DND-41 (cell line): ENCODE measurements around the gene INO80E.
A peak's percentile ranks its signal among the peaks of the same experiment; 100 is the strongest.
"Not testable (repeated sequence)": the region's sequence is repeated elsewhere in the genome, so short reads cannot be mapped to it uniquely, and the experiment has no call there.

Experiments
- ATAC-seq: fragments of 200-7000 bp; cut with Tn5 transposase; 3 replicates; pipeline ENCODE4 v1.9.1; 2021; ENCODE audit warnings: low read depth; ENCODE audit not compliant: insufficient read depth
- DNase-seq: peaks from one replicate; pipeline ENCODE4 v3.0.0-alpha.2; 2020
- H2AFZ ChIP-seq: 2 replicates; pipeline ENCODE4 v1.6.0; 2012; ENCODE audit warnings: low read depth, low read length
- H3K27ac ChIP-seq: 2 replicates; pipeline ENCODE4 v1.5.1; 2012; ENCODE audit warnings: low read length, inconsistent platforms
- H3K27me3 ChIP-seq: fragments of 200-600 bp; sonication (generic); 2 replicates; pipeline ENCODE4 v1.6.0; 2012; ENCODE audit warnings: low read length, mild to moderate bottlenecking, inconsistent platforms; ENCODE audit not compliant: insufficient read depth, poor library complexity
- H3K36me3 ChIP-seq: 2 replicates; pipeline ENCODE4 v1.5.1; 2012; ENCODE audit warnings: low read length, inconsistent platforms; ENCODE audit not compliant: insufficient read depth
- H3K4me1 ChIP-seq: 2 replicates; pipeline ENCODE4 v1.5.1; 2012; ENCODE audit warnings: mild to moderate bottlenecking, low read length; ENCODE audit not compliant: insufficient read depth
- H3K4me2 ChIP-seq: 2 replicates; pipeline ENCODE4 v1.6.0; 2012; ENCODE audit warnings: mild to moderate bottlenecking, moderate library complexity, low read length, inconsistent platforms; ENCODE audit not compliant: insufficient read depth
- H3K4me3 ChIP-seq, 2 experiments: fragments of 200-600 bp in 1 of 2; shearing (Covaris generic) in 1 of 2; 2 replicates each; pipeline ENCODE4 v1.5.1; 2012 to 2016; ENCODE audit warnings: inconsistent platforms in 2 of 2, low read length in 2 of 2, mild to moderate bottlenecking in 2 of 2, low read depth in 1 of 2, moderate library complexity in 1 of 2
- H3K79me2 ChIP-seq: 2 replicates; pipeline ENCODE4 v1.6.0; 2012; ENCODE audit warnings: low read length, inconsistent platforms; ENCODE audit not compliant: insufficient read depth
- H3K9ac ChIP-seq: 2 replicates; pipeline ENCODE4 v1.6.0; 2012; ENCODE audit warnings: low read depth, mild to moderate bottlenecking, inconsistent platforms, low read length, moderate library complexity
- H3K9me3 ChIP-seq: 2 replicates; pipeline ENCODE4 v1.5.1; 2012; ENCODE audit warnings: low read length, moderate library complexity, mild to moderate bottlenecking, inconsistent platforms; ENCODE audit not compliant: insufficient read depth, severe bottlenecking
- H4K20me1 ChIP-seq: 2 replicates; pipeline ENCODE4 v1.6.0; 2012; ENCODE audit warnings: low read length; ENCODE audit not compliant: insufficient read depth
- EZH2 ChIP-seq: IDR thresholded peaks from 3 replicates; pipeline ENCODE4 v1.6.1; 2012; ENCODE audit warnings: borderline replicate concordance, low read depth, mild to moderate bottlenecking, moderate library complexity, low read length, inconsistent platforms; ENCODE audit not compliant: severe bottlenecking
- TF ChIP-seq, protein P1 (sequence below): IDR thresholded peaks from 2 replicates; pipeline ENCODE4 v1.5.1; 2012; ENCODE audit warnings: borderline replicate concordance, low read length, moderate library complexity, mild to moderate bottlenecking; ENCODE audit not compliant: poor library complexity, severe bottlenecking; ENCODE audit errors: extremely low read depth

INO80E gene

DNA sequence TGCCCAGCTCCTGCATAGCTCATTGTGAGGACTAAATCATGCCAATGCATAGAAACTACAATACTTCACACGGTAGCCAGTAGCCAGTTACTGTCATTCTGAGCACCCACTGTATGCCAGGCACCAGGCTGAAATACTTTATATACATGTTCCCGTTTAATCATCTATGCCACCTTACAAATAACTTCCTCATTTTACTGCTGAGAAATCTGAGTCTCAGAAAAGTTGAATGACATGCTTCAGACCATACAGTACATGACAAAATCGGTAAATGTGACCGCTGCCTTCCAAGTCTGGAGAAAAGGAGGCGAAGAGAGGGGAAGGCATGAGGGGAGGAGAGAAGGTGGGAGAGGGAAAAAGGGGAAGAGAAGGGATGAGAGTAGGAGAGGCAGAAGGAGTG is 44.2 kb downstream of the INO80E start:
- Histone ChIP-seq H3K9me3 (no peaks in the 10 kb centered on the region), H4K20me1 (no peaks in the 10 kb centered on the region), H3K4me3 (no peak overlapping the region), H3K9ac (no peak overlapping the region), H2AFZ (no peak overlapping the region), H3K4me2 (no peak overlapping the region), H3K27ac (no peak overlapping the region), H3K4me1 (no peaks in the 10 kb centered on the region), H3K79me2 (no peaks in the 10 kb centered on the region), H3K27me3 (no peaks in the 10 kb centered on the region), H3K36me3 (no peaks in the 10 kb centered on the region)
- no peak for TF ChIP-seq EZH2
- TF ChIP-seq, protein P1, sequence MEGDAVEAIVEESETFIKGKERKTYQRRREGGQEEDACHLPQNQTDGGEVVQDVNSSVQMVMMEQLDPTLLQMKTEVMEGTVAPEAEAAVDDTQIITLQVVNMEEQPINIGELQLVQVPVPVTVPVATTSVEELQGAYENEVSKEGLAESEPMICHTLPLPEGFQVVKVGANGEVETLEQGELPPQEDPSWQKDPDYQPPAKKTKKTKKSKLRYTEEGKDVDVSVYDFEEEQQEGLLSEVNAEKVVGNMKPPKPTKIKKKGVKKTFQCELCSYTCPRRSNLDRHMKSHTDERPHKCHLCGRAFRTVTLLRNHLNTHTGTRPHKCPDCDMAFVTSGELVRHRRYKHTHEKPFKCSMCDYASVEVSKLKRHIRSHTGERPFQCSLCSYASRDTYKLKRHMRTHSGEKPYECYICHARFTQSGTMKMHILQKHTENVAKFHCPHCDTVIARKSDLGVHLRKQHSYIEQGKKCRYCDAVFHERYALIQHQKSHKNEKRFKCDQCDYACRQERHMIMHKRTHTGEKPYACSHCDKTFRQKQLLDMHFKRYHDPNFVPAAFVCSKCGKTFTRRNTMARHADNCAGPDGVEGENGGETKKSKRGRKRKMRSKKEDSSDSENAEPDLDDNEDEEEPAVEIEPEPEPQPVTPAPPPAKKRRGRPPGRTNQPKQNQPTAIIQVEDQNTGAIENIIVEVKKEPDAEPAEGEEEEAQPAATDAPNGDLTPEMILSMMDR = no peak
- DNase-seq (no peak), ATAC-seq (no peak)

DNA sequence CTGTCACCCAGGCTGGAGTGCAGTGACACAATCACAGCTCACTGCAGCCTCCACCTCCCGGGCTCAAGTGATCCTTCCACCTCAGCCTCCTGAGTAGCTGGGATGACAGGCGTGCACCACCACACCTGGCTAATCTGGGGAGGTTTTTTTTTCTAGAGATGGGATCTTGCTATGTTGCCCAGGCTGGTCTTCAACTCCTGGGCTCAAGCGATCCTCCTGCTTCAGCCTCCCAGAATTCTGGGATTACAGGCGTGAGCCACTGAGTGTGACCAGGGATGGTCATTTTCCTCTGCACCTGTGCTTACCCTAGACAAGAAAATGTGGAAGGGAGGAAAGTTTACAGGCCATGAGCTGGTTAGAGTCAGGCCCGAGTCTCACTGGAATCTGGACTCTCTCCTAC is 44.6 kb downstream of the INO80E start:
- not testable (repeated sequence) for H3K27me3 ChIP-seq, H3K9ac ChIP-seq, H3K4me2 ChIP-seq, H3K79me2 ChIP-seq, ATAC-seq, H3K4me1 ChIP-seq, H3K36me3 ChIP-seq, H4K20me1 ChIP-seq, H3K4me3 ChIP-seq, H3K9me3 ChIP-seq, H3K27ac ChIP-seq, DNase-seq, H2AFZ ChIP-seq

DNA sequence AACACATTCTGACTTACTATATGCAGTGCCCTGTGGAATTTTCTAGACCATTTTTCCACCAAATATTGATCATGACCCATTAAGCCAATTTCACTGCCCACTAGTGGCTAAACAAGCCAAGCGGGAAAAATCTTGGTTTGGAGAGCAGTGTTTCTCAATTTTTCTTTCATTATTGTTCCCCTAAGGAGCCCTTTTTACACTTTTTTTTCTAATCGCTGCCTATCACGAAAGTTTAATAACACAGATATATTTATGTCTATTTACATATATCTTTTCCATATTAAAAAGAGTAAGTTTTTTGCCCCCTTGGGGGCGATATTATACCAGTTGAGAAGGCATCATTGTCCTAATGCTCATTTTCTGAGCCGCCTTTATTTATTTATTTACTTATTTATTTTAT is 45.8 kb downstream of the INO80E start:
- no peak overlapping the region for H3K4me3 ChIP-seq
- no peak overlapping the region for H3K9ac ChIP-seq
- H3K79me2 ChIP-seq = no peaks in the 10 kb centered on the region
- no peak for ATAC-seq
- H4K20me1 ChIP-seq = no peaks in the 10 kb centered on the region
- no peak overlapping the region for H2AFZ ChIP-seq
- no peak for DNase-seq
- H3K9me3 ChIP-seq = no peaks in the 10 kb centered on the region
- no peaks in the 10 kb centered on the region for H3K4me1 ChIP-seq
- no peak for TF ChIP-seq EZH2
- TF ChIP-seq, protein P1 = peak; percentile 43
- H3K27me3 ChIP-seq = no peaks in the 10 kb centered on the region
- H3K4me2 ChIP-seq = no peak overlapping the region
- H3K36me3 ChIP-seq = no peaks in the 10 kb centered on the region
- H3K27ac ChIP-seq = no peak overlapping the region

DNA sequence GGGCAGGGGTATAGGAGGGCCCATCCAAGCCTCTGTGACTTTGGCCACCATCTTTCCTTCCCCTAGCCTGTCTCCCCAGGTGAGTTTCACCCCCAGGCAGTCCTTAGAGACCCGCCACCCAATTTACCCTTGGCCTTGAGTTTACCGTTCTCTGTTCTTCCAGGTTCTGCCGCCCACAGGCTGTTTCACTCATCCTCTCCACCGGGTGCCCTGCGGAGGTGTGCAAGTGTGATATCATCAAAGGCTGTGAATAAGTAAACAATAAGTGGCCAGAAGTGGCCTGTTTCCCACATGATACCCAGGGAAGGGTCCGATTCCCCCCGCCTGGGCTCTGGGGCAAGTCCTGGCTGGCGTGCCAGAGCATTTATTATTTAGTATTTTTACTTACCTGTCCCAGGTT is 50.1 kb downstream of the INO80E start:
- no peaks in the 10 kb centered on the region for H4K20me1 ChIP-seq
- H3K4me1 ChIP-seq = no peaks in the 10 kb centered on the region
- H3K79me2 ChIP-seq = no peaks in the 10 kb centered on the region
- TF ChIP-seq EZH2 = no peak
- TF ChIP-seq, protein P1 = no peak
- H3K9ac ChIP-seq = no peak overlapping the region
- H3K4me3 ChIP-seq = no peak overlapping the region
- no peaks in the 10 kb centered on the region for H3K27me3 ChIP-seq
- H3K4me2 ChIP-seq = no peak overlapping the region
- H2AFZ ChIP-seq = no peak overlapping the region
- no peaks in the 10 kb centered on the region for H3K9me3 ChIP-seq
- ATAC-seq = no peak
- no peaks in the 10 kb centered on the region for H3K36me3 ChIP-seq
- no peak overlapping the region for H3K27ac ChIP-seq
- no peak for DNase-seq
